Measurements from ENCODE around the gene ZSCAN21.

Gene ZSCAN21

DNA sequence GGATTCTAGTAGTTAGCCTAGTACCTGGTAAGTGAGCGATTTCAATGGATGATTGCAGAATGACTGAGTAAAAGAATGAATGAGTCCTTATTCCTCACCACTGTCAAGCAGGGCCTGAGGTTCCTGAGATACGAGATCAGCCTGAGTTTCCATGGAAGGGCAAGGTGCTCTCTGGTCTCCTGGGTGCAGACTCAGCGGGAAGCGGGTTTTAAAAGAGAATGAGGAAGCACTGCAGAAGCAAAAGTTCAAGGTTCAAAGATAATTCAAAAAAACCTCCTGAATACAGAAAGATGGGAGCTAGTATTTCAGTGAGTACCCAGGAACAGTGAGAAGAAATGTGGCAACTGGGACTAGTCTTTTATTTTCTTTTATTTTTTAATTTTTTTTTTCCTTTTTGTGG, 27.6 kb downstream of the ZSCAN21 start:
- DNase-seq (ENCODE audit: low spot score) = no peak

DNA sequence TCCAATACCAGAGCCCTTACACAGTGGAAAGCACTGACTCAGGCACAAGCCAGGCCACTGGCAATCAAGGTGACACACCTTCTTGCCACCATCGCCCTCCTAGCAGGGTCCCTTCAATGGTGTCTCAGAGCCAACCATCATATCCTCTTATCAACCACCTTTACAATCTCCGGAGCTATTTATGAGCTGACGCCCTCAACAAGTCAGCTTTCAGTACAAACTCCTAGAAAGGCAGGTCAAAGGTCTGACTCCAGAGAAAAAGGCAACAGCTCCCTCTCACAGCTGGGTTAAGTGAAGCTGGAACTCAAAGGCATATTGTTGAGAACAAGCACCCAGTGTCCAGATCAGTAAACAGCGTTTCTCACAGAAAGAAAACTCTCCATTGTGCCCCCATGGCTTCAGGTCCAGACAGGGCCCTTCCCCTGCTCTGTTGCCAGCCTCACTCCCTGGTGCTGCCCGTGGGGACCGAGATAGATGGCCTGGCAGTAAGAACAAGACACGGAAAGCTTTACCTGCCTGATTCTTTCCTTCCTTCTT, 29.5 kb downstream of the ZSCAN21 start:
- DNase-seq (ENCODE audit: low spot score) = no peak

DNA sequence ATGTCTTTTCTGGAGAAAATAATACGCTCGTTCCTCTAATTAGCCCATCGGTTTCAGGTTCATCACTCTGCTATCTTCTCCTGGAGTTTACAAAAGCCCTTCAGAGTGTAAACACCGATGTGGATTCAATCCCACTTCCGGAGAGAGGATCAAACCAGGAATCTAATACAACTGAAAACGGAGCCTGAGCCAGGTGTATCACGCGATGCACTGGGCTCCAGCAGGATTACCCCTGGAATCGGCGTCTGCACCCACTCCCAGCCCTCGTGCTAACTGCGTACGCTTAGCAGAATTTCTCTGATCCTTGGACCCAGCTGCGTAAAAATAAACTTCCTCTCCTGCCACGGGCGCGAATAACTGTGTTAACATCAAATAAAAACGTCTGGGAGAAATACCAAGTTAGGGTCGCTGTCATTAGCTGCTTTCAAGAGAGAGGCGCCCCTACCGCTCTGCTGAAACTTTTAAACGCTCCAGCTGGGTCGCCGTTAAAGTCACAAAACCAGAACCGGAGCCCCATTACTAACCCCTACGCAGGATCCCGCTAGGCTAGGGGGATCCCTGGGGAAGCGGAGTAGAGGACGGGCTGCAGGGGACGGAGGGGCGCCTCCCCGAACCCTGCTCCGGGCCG, 31.4 kb downstream of the ZSCAN21 start:
- DNase-seq (ENCODE audit: low spot score) = no peak

DNA sequence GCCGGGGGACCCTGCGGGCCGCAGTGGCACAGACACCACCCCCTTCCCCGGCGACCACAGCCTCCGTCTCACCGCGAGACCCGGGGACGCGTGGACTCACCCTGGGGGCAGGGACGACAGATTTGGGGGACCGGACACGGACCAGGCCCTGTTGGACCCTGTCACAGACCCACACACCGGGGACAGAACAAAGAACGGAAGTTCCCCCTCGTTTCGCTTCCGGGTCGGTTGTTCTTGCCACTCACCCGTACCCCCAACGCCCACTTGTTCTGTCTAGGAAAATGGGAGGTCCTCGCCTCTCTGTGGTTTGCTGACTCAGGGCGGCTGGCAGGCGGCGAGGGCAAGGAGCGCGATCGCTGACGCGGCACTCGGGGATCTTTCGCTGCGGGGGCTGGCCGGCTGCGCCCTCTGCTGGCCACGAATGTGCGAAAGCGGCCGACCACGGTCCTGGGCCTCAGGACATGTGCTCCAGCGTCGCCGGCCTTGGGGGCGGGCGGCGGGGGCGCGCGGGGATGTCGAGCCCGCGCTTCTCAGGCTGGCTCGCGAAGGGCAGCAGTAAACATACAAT, 32.0 kb downstream of the ZSCAN21 start, which contains the start of gene ZNF3:
ZNF3 (minus strand) TSS at position 189 of the 568 bp plus-strand sequence. CDS start 4,366 bp downstream, outside the sequence.
- DNase-seq (ENCODE audit: low spot score) = peak; percentile 100

DNA sequence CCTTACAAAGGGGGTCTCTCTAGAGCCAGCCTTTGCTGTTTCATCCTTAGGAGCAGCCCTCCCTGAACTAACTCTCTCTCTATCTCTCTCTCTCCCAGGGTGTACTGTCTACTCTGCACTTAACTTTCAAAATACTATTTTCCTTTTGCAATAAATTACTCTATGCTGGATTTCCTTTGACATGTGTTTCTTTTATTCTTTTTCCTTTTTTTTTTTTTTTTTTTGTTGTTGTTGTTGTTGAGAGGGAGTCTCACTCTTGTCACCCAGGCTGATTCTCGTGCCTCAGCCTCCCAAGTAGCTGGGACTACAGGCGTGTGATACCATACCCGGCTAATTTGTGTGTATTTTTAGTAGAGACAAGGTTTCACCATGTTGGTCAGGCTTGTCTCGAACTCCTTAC, 33.4 kb downstream of the ZSCAN21 start:
- no peak for DNase-seq (ENCODE audit: low spot score)

DNA sequence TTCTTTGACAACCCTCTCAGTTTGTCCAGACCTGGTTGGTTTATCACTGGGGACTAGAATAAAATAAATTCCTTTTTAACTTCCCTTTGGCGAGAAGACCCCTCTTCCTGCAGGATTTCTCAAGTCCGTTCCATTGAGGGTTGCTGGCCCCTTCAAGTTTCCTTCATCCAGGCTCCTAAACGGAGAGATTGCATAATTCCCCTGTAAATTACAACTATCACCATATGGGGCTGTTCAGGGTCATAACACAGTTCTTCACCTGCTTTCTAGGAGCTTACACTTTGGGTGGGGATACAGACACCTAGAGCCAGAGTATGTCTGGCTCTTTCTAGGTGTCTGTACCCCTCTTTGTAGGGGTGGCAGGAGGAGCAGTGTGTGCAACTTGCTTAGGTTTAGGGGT, 35.9 kb downstream of the ZSCAN21 start:
- no peak for DNase-seq (ENCODE audit: low spot score)

DNA sequence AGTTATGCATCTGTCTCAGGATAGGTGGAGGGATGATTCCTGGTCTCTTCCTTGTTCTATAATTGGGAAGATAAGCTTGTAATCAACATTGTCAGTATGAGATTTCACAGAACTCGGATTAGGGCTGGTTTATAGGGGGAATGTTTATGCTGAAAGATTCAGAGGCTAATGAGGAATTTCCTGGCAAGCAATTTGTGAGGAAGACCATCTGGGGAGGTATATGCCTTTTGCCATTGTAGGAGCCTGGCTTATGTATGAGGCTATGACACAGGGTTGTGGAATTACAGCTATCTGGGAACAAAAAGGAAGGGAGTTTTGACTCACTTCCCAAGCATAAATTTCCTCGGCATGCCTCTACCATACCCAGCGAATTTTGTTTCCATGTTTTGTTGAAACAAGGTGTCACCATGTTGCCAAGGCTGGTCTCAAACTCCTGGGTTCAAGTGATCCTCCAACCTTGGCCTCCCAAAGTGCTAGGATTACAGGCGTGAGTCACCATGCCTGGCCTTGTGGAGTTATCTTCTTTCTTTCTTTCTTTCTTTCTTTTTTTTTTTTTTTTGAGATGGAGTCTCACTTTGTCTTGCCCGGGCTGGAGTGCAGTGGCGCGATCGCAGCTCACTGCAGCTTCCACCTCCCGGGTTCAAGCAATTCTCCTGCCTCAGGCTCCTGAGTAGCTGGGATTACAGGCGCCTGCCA, 37.6 kb downstream of the ZSCAN21 start:
- DNase-seq (ENCODE audit: low spot score) = peak; percentile 71

DNA sequence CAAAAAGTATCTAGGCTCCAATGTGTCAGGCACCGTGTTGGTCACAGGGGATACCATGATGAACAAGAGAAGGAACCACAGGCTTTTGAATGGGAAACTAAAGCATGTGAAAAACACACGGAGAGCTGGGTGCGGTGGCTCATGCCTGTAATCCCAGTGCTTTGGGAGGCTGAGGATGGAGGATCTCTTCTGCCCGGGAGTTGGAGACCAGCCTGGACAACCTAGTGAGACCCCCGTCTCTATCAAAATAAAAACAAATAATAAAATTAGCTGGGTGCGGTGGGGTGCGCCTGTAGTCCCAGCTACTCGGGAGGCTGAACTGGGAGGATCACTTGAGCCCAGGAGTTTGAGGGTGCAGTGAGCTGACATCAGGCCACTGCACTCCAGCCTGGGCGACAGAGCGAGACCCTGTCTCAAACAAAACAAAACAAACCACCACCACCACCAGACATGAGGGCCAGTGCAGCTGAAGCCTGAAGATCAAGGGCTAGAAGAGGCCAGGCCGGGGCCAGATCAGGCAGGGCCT, 38.6 kb downstream of the ZSCAN21 start:
- no peak for DNase-seq (ENCODE audit: low spot score)

DNA sequence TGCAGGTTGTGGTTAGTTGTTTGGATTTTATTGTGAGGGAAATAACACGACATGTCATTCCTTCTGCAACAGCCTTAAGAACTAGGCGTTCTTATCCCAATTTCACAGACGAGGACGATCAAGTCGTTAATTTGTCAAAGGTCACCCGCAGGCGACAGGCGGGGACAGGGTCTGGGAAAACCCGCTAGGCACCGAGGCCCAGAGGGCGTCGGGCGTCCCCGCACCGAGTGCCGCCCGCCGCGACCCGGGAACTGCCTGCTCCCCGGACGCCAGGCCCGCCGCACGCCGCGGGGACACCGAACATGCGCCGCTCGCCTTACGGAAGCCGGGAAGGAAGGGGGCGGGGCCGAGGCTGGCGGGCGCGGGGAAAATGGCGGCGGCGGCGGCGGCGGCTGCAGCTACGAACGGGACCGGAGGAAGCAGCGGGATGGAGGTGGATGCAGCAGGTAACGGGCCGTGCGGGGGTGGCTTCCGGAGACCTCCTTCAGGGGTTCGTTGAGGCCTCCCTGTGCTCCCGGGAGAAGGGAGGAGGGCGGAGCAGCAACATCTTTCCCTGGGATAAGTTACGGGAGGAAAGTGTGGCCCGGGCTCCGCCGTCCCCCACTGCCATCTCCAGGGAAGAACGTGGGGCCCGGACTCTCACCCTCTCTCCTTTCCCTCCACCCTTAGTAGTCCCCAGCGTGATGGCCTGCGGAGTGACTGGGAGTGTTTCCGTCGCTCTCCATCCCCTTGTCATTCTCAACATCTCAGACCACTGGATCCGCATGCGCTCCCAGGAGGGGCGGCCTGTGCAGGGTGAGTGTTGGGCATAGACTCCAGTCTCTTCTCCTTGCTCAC, 39.3 kb downstream of the ZSCAN21 start, which contains the start of gene COPS6:
COPS6 (plus strand) TSS at position 349 of the 837 bp plus-strand sequence; CDS start at position 371, 22 bp downstream.
- DNase-seq (ENCODE audit: low spot score) = peak; percentile 84

DNA sequence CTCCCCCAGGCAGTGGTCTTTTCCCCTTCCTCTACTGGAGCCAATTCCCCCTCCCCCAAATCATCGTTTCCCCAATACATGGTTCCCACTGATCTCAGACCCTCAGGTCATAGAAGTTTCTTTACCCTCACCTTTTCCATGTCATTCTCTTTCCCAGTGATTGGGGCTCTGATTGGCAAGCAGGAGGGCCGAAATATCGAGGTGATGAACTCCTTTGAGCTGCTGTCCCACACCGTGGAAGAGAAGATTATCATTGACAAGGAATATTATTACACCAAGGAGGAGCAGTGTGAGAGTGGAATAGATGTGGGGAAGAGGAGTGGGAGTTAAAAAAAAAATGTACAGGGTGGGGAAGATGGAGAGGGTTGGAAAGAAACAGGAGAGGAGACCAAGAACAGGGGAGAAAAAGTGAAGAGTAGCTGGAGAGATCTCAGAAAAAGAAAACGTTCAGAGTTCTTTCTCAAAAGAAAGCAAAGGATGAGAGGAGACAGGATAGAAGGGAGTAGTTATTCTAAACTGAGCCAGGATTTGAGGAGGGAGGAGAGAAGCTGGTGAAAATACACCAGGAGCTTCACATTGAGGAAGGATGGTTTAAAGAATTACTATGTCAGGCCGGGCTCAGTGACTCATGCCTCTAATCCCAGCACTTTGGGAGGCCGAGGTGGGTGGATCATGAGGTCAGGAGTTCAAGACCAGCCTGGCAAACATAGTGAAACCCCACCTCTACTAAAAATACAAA, 40.1 kb downstream of the ZSCAN21 start:
- DNase-seq (ENCODE audit: low spot score) = no peak

DNA sequence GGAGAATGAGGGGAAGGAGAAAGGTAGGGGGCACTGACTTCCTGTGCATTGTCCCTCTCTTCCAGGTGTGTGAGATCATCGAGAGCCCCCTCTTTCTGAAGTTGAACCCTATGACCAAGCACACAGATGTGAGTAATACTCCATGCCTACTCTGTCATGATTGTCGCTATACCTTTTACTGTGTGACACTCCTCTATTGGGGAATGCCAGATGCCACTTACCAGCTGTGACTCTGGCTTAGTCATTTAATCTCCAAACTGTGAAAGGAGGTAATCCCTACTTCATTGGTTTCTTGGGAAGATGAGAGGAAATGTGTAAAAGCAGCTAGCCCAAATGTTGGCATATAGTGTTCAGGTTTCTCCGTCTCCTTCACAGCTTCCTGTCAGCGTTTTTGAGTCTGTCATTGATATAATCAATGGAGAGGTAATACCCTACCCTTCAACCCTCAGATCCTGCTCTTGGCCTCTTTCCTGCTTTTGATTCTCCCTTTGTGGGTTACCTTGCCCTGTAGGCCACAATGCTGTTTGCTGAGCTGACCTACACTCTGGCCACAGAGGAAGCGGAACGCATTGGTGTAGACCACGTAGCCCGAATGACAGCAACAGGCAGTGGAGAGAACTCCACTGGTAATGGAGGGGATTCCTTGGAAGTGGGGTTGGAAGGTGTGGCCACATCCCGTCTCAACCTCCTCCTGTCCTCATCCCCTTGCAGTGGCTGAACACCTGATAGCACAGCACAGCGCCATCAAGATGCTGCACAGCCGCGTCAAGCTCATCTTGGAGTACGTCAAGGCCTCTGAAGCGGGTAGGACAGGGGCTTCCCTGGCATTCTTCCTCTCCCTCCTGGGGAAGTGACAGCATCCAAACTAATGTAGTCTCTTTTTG, 41.2 kb downstream of the ZSCAN21 start:
- no peak for DNase-seq (ENCODE audit: low spot score)

DNA sequence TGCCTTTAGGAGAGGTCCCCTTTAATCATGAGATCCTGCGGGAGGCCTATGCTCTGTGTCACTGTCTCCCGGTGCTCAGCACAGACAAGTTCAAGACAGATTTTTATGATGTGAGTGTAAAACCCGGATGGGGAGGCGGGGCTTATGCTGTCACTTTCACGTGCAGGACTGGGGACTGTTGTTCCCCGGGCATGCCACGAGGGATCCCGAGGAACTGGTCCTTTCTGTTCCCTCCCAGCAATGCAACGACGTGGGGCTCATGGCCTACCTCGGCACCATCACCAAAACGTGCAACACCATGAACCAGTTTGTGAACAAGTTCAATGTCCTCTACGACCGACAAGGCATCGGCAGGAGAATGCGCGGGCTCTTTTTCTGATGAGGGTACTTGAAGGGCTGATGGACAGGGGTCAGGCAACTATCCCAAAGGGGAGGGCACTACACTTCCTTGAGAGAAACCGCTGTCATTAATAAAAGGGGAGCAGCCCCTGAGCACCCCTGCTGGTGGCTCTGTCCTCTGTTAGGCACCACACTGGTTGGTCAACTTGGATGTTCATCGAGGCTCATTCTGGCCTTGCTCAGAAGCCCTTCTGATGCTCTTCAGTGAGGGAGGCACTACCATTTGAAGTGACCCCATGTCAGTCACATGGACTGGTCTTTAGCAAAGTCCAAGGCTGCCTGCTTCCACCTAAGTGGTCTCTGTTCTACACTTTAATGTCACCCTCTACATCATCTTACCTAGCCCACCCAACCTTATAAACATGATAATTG, 42.0 kb downstream of the ZSCAN21 start:
- DNase-seq (ENCODE audit: low spot score) = no peak

DNA sequence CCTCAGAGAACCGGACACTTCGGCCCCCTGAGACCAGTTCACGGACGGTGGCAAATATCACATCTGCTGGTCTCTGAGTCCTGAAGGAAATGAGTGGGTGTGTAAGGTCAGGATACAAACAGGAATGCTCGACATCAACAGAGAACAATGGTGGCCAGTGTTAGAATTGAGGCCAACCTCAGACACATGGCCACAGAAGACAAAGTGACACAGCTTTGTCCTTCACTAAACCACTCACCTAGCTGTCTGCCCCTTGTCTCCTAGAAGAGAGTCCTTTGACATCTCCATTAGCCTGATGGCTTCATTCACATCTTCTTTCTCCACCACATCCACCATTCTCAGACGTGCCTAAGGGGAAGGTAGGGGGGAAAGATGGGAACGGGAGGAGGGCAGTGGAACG, 43.5 kb downstream of the ZSCAN21 start:
- DNase-seq (ENCODE audit: low spot score) = peak; percentile 62

DNA sequence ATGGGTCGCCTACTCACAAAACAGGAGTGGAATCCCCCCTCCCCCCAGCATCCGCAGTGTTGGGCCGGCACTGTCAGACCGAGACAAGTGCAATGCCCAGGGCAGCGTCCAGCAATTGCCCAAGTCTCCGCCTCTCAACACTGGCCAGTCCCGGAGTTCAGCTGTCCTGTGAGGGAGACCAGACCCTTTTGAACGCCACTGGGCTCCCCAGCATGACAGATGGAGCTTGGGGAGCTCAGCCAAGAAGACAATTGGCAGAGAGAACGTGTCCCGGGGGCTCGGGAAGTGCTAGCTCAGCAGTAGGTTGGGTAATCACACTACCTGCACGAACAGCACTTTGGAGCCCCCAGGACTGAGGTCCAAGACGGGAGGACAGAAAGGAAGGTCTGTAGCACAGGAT, 43.9 kb downstream of the ZSCAN21 start:
- no peak for DNase-seq (ENCODE audit: low spot score)

DNA sequence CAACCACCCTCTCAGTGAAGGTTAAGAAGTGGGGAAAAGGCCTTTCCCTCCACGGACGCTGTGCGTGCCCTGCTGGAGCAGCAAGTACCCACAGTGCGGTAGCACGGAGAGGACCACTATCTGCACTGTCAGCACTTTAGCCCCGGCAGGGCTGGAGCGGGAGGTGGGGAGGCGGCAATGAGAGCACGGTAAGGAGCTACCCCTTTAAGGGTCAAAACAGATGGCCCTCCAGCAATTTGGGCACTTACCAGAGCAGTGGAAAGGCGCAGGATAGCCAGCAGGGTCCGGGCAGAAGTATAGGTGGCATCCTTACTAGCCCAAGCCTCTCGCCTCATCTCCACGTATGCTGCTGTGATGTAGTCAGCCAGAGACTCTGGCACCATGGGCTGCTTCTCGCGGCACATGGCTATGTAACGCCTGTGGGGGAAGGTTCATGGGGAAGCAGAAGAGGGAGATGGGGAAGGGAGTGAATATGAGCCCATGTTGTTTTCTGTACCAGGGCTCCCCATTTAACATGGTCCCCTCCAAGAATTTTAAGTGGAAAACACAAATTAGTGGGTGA, 44.4 kb downstream of the ZSCAN21 start:
- no peak for DNase-seq (ENCODE audit: low spot score)

DNA sequence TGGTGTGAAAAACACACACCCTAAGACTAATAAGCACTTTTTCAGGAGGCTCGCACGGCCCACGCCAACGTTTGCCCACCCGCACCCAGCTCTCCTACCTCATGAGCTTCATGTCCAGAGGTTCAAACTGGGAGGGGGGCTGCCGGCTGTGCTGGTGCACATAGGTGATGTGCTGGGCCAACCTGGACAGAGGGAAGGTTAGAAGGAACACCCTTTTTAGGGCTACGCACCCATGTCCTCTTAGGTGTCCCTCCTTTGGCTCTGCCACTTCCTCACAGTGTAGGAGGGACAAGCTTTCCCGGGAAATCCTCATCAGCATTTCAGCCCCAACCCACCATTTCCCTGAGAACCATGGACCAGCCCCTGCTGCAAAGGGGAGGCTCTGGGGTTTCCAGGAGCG, 45.7 kb downstream of the ZSCAN21 start:
- no peak for DNase-seq (ENCODE audit: low spot score)

DNA sequence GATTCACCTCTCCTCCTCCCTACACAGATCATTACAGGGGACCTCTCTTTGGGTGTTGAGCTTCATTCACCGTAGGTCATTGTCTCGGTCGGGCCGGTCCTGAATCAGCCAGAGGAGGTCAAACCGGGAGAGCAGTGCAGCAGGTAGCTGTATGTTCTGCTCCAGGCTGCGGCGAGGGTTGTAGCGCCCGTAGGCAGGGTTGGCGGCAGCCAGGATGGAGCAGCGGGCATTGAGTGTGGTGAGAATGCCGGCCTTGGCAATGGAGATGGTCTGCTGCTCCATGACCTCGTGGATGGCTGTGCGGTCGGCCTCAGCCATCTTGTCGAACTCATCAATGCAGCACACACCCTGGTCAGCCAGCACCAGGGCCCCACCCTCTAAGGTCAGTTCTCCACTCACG, 46.1 kb downstream of the ZSCAN21 start:
- DNase-seq (ENCODE audit: low spot score) = no peak

DNA sequence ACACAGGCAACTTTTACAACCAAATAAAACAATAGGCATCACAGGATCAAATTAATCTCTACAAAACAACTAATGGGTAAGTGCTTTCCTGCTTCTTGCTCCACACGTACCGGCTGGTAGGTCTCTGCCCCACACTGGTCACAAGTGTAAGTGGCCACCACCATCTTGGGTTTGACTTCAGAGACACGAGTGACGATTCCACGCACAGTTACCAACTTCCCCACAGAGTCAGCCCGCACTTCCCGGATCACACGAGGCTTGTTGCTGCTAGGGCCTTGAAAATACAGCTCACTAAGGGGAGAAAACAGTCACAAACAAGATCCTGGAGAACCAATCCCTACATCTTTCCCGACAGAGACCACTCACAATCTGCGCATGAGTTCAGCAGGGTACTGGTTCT, 49.3 kb downstream of the ZSCAN21 start:
- no peak for DNase-seq (ENCODE audit: low spot score)

DNA sequence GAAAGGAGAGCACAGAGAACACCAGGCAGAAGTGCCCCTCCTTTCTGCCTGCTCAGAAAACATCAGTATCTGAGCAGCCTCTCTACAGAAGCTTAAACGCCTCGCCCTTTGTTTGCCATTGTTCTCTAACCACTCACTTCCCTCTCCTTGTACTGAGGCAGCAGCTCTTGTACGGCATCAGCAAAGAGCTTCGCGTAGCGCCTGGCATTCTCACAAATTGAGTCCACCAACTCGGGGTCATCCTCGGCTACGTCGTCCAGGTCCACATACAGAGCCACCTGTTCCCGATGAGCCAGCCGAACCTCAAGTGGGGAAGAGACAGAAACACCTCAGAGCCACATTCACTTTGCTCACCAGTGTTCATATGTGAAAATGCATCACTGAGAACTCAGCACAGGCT, 49.9 kb downstream of the ZSCAN21 start:
- DNase-seq (ENCODE audit: low spot score) = no peak

Data from SW480 (cell line).